GM19328 (cell line): ENCODE data around the gene ZNF503.

ENCODE experiments used
- ATAC-seq: cut with Tn5 transposase; IDR thresholded peaks from one replicate; pipeline ENCODE4 v1.9.1; 2021; ENCODE audit warnings: mild to moderate bottlenecking, moderate library complexity; ENCODE audit not compliant: unreplicated experiment

Gene ZNF503

GRCh38 chr10:75432176-75432575, 30.6 kb upstream of the ZNF503 start:
- ATAC-seq, result no peak

DNA sequence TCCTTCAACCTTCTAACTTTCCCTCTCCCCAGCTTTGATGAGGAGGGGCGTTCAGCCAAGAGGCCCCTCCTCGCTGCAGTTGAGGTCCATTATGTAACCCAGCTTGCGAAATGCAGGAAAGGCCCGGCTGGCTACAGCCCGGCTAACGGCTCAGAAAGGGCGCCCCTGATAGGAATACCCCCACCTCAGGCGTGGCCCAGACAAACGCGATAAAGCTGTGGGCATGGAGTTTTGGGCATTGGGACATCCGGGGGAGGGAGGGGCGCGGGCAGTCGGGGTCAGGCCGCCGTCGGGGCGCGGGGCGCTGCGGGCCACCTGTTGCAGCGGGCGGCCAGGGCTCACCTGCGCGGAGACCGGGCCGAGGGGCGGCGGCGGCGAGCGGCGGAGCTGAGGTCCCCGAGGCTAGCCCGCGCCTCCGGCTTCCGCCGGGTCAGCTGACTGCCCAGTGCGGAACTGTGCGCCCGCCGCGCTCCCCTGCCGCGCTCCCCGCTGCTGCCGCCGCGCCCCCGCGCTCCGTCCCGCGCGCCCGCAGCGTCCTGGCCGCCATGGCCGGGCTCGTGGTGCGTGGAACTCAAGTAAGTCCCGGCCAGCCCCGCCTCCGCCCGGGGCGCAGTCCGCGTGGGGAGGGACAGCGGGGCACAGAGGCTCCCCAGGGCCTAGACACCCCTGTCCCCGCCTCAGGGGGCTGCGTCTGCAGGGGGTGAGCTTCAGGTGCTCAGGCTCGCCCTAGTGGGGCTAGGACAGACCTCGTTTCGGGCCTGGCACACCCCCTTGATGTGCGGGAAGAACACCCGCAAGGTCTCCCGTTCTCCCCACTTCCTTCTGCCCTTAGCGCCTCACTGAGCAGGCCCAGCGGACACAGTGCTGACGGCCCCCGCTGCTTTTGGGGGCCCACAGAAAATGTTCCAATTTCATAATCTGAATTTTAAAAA, 29.9 kb upstream of the ZNF503 start, which contains the start of gene LRMDA:
LRMDA (plus strand) TSS at position 445 of the 932 bp plus-strand sequence.
- ATAC-seq, result no peak

DNA sequence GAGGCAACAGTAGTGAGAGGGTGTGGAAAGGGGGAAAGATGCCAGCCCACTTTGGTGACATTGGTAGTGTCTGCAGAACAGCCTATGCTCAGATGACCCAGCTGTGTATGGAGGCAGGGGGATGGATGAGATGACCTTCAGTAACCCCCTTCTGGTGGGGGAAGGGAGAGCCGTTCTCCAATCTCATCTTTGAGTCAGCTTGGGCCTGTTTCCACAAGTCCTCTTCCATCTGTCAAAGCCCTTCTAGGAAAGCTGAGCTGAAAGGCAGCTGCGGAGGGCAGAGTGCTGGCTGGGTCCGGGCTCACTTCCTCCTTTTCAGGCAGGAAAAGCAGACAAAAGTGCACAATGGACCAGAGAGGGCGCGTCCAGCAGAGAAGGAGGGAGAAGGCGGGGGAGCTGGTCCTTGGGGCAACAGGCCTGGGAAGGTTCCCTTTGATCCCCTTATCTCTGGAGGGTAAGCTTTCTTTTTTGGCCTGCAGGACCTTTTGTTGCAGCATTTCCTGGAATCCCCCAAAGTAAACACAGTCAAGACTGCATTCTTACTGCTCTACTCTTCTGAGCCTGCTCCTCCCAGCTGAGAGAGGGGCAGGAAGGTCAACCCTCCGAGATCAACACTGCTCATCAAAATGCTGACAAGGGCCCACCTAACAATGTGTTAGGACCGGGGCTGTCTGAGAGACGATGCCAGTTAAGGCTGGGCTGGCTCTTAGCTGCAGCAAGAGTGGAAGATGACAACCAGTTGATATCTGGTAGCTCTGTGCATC, 28.6 kb upstream of the ZNF503 start:
- ATAC-seq, result no peak

DNA sequence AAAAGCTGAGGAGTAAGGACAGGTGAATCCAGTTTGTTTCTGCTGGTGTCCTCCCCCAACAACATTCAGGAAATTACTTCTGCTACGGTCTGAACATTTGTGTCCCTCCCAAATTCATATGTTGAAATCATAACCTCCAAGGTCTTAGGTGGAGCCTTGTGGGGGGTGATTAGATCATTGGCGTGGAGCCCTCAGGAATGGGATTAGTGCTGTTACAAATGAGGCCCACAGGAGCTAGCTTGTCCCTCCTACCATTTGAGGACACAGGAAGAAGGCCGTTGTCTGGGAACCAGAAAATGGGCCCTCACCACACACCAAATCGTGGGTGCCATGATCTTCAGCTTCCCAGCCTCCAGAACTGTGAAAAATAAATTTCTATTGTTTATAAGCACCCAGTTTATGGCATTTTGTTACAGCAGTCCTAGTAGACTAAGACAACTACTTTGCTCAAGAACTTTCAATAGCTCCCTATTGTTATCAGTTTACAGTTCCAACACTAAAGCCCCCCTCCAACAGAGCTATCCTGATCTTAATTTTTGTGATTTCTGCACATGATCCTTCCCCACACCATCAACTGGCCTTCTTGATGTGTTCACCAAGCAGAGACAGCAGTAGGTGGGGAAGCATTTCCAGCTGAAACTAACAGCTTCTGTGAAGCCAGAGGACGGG, 27.7 kb upstream of the ZNF503 start:
- no peak for ATAC-seq

DNA sequence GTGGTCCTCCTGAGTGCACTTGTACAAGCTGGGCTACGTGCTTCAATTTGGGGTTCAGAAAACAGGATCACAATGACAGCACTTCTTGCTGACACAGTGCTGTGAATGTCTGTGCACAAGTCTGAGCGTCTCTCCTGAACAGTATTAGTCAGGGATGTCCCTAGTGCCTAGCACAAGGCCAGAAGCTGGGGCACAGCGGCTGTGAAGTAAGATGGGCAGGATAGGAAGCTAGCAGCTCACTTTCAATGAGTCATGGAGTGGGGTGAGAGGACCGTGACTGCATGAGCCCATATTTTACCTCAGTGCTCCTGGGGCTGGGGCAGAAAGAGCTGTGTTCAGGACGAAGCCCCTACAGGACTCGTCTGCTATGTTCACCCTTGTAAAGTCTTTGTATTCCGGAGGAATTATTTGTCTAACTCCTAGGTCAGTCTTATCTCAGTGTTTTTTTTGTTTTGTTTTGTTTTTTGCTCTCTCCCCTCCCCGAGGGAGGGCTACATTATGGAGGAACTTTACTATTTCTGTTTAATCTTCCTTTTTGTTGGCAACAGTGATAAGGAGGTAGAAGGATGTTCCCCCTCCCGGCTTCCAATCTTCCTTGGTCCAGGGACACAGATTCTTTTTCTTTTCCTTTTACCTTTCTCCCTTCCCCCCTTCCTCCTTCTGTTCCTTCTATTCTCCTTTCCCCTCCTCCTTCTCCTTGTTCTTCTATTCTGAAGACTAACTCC, 27.0 kb upstream of the ZNF503 start:
- no peak for ATAC-seq

- no peak for ATAC-seq
Observed at GRCh38 chr10:75427951-75428350, 26.4 kb upstream of the ZNF503 start.

- ATAC-seq, result no peak
Observed at GRCh38 chr10:75426880-75427279, 25.3 kb upstream of the ZNF503 start.

DNA sequence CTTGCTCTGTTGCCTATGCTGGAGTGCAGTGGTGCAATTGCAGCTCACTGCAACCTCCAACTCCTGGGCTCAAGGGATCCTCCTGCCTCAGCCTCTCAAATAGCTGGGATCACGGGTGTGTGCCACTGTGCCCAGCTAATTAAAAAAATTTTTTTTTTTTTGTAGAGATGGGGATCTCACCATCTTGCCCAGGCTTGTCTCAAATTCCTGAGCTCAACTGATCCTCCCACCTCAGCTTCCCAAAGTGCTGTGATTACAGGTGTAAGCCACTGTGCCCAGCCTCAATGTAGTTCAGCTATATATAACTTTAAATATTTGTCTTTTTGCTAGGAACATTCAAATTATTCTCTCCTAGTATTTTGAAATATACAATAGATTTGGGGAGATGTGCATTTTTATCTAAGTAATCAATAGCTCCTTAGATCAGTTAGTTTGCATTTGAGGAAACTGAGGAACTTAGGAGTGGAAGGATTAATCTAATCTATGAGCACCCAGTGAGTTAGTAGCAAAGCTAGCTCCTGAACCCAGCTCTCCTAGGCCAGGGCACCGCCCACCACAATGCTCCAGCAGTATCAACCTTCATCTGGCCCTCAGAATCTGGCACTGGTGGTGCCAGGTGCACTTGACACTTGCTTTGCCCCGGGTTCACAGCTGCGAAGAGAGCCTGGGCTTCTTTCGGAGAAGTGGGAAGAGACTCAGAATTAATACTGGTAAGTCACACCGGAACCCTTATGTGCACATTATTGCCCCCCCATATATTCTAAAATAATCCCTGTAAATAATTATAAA, 23.9 kb upstream of the ZNF503 start:
- ATAC-seq, result no peak

- no peak for ATAC-seq
Observed at GRCh38 chr10:75424571-75424970, 23.0 kb upstream of the ZNF503 start.

DNA sequence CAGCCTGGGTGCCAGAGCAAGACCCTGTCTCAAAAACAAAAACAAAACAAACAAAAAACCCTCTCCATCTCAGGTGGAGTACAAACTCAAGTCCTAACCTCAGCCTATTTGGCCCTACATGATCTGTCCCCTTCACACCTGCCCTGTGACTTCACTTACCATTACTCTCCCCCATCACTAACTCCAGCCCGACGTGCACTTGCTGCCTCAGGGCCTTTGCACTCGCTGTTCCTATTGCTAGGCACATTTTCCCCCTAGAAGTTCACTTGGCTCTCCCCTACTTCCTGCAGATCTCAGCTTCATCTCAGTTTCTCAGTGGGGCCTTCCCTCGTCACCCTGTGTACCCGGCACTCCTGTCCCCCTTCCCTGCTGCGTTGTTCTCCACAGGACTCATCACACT, 21.3 kb upstream of the ZNF503 start:
- no peak for ATAC-seq

- no peak for ATAC-seq
Observed at GRCh38 chr10:75418712-75419111, 17.1 kb upstream of the ZNF503 start.

DNA sequence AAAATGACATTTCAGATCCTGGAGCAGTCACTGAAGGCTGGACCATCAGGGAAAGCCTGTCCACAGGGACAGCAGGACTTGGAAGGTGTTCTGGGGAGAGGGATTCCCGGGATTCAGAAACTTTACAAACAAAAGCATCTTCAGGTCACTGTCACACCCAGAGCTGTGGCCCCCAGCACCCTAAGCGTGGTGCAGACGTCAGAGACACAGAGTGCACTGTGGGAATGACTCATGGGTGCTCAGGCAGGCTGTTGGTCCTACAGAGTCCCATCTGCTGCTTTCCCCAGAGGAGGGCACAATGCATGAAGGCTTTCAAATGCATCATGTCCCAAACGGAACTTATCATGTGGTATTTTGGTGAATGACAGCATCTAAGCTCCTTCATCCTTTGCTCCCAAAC, 16.7 kb upstream of the ZNF503 start:
- ATAC-seq, result no peak

DNA sequence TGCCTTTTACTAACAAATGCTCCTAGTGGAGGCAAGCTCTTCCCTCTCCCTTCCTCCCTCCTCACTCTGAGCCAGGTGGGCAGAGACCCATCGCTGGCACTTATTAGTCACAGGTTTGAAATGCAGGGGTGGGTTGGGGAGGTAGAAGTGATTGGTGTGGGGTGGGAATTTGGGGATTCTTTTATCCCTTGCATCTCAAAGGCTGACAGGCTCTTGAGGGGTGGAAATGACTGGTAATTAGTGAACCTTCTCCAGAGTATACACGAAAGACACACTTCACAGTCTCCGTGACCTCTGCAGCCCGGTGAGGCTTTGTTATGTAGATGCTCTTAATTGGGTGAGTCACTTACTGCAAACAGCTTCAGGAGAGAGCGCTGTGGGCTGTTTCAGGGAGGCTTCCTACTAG, 16.0 kb upstream of the ZNF503 start:
- no peak for ATAC-seq

- no peak for ATAC-seq
Observed at GRCh38 chr10:75414527-75414926, 13.0 kb upstream of the ZNF503 start.

DNA sequence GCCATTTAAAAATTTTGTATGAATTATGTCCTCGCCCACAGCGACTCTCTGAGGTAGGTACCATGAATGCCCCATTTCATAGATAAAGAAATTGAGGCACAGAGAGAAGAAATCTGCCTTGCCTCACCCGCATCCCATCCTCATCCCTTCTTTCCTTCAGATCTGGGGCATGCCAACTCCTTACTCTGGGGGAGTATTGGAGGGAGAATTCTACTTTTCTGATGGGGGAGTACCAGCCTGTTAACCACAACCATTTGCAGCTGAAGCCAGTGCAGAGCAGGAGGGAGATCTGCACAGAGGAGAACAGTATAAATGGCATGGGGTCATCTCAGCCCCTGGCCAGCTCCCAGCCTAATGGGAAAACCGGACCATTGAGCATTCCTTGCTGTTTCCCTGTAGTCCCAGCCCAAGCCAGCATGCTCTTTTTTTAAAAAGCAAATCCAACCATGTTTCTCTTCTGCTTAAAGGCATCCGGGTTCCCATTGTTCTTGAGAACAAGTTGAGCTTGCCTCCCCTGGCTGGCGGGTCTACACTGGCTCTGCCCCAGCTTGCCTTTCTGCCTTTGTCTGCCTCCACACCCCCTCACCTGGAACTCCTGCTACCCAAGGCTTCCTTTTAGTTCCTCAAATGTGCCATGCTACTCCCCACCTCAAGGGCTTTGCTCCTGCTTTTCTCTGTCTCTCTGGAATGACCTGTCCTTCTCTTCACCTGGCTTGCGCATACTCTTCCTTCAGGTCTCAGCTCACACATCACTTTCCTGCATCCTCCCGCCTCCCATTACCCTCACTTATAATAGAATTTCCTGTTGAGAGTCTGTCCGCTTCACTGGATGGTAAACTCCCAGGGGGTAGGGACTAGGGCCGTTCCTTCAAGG, 8.8 kb upstream of the ZNF503 start:
- no peak for ATAC-seq

DNA sequence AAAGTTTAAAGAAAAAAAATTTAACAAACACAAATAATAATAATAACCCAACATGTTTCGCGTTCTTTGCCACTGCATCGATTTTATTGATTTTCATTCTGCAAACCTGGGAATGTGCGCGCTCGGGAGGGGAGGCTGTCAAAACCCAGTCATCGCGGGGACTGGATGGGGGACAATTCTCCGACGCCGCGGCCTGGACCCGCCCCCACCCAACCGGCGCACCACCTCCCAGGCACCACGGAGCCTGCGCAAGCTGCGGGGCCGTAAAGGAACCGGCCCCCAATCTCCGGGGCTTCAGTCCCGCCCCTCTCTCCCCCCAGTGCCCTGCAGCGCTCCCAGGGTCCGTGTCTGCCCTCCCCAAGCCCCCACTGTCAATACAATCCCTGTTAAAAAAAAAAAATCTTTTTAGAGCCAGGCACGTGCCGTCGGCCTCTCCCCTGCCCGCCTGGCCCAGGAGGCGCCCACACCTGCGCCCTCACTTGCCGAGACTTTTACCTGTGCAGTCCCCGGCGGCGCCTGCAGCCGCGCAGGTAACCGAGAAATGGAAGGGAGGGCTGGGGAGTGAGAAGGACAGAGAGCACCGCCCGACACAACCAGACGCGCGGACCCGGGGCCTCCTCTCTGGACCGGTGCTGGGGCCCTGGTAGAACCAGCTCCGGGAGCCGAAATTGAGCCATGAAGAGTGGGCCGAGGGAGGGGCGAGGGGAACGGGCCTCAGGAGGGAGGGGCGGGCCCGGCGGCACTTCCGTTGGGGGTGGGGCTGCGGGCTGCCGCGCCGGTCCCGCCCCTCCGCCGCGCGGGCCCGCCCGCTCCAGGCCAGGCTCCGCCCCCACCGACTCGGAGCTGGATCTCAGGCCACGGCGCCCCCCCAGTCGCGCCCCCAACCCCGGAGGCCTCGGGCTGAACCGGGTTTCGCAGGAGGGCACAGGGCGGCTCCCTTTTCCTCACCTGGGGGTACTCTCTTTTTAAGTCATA, 7.6 kb upstream of the ZNF503 start:
- no peak for ATAC-seq

DNA sequence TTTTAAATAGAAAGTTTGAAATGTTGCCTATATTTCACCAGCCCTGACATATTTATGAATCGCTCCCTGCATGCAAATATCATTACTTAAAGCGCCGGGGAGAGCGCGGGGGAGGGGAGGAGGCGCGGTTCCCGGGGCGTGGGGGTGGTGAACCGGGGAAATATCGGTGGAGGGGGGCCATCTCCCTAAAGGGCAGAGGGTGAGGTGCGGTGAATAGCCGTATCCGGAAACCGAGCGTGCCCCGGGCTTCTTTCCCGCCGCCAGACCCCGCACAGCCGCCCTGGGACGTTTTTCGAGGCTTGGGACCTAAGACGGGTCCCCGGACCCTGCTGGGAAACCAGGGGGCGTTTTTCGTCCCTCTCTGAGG, 6.9 kb upstream of the ZNF503 start:
- ATAC-seq, result no peak
